Skin of body (tissue), 2 donors: ENCODE measurements around the gene PHF21B. TPM values are rescaled to one million over a fixed set of nuclear protein-coding genes. Genes with fewer than 3 reads are reported as not detected.
"Not testable (repeated sequence)": the region's sequence is repeated elsewhere in the genome, so short reads cannot be mapped to it uniquely, and the experiment has no call there.

ENCODE experiments used
- DNase-seq: peaks from one replicate; lab custom pipeline; 2025; lab: John Stamatoyannopoulos, UW
- total RNA-seq: library from RNA; depleted of rRNA; stranded (reverse); fragments of >200 nt; gene quantifications from one replicate; pipeline ENCODE4 v1.2.3, GENCODE V29; 2014

PHF21B gene
- total RNA-seq = 0.39 TPM

GRCh38 chr22:45009606-45010531 is at the start of gene PHF21B:
TSS of gene PHF21B (minus strand) at chr22:45010005. CDS start at chr22:45009549, 456 bp downstream.
- DNase-seq = no peak

GRCh38 chr22:45059296-45059695 is 49.5 kb upstream of the PHF21B start:
- DNase-seq = no peak

- DNase-seq = no peak
Measured at GRCh38 chr22:45058622-45058912, 48.8 kb upstream of the PHF21B start.

GRCh38 chr22:45055936-45056335 is 46.1 kb upstream of the PHF21B start:
- DNase-seq = no peak

- DNase-seq = no peak
Measured at GRCh38 chr22:45053571-45053970, 43.8 kb upstream of the PHF21B start.

GRCh38 chr22:45053094-45053493 is 43.3 kb upstream of the PHF21B start:
- no peak for DNase-seq

- DNase-seq = not testable (repeated sequence)
Measured at GRCh38 chr22:45052665-45053064, 42.9 kb upstream of the PHF21B start.

GRCh38 chr22:45051946-45052345 is 42.1 kb upstream of the PHF21B start:
- DNase-seq = no peak

GRCh38 chr22:45051419-45051818 is 41.6 kb upstream of the PHF21B start:
- no peak for DNase-seq

GRCh38 chr22:45047260-45047659 is 37.5 kb upstream of the PHF21B start:
- DNase-seq = no peak

GRCh38 chr22:45045208-45045607 is 35.4 kb upstream of the PHF21B start:
- DNase-seq = no peak

- no peak for DNase-seq
Measured at GRCh38 chr22:45042263-45042662, 32.5 kb upstream of the PHF21B start.

- DNase-seq = no peak
Measured at GRCh38 chr22:45039133-45039532, 29.3 kb upstream of the PHF21B start.

- no peak for DNase-seq
Measured at GRCh38 chr22:45036154-45036553, 26.3 kb upstream of the PHF21B start.

- no peak for DNase-seq
Measured at GRCh38 chr22:45034821-45035220, 25.0 kb upstream of the PHF21B start.

- DNase-seq = no peak
Measured at GRCh38 chr22:45034156-45034555, 24.4 kb upstream of the PHF21B start.

- no peak for DNase-seq
Measured at GRCh38 chr22:45033136-45033535, 23.3 kb upstream of the PHF21B start.

- DNase-seq = no peak
Measured at GRCh38 chr22:45031629-45032403, 22.0 kb upstream of the PHF21B start.

- no peak for DNase-seq
Measured at GRCh38 chr22:45029501-45029900, 19.7 kb upstream of the PHF21B start.

GRCh38 chr22:45026511-45026910 is 16.7 kb upstream of the PHF21B start:
- no peak for DNase-seq

- DNase-seq = no peak
Measured at GRCh38 chr22:45023431-45023830, 13.6 kb upstream of the PHF21B start.

GRCh38 chr22:45019861-45020655 is 10.3 kb upstream of the PHF21B start:
- no peak for DNase-seq
